Measurements from ENCODE around the gene RNF220. TPM values are rescaled to one million over a fixed set of nuclear protein-coding genes. Genes with fewer than 3 reads are reported as not detected.

RNF220 gene
- total and polyA plus RNA-seq, 2 donors from 2014 or later, result 66.9 to 69.0 TPM

- DNase-seq, result no peak
- H3K4me3 ChIP-seq (ENCODE audit: low read length in 3 of 3), result no peak overlapping the region
- no peak overlapping the region for H3K27ac ChIP-seq (ENCODE audit: low read depth in 2 of 2, low read length in 2 of 2)
- H3K9me3 ChIP-seq (ENCODE audit: control insufficient read depth in 2 of 3, insufficient read depth in 1 of 3, low read length in 3 of 3), result no peaks in the 10 kb centered on the region
- H3K9ac ChIP-seq (ENCODE audit: low read length in 3 of 3), result no peak overlapping the region
- peaks cover 0 to 7% (median 0%) of the 10 kb centered on the region in 3 donors for H3K4me1 ChIP-seq (ENCODE audit: control insufficient read depth in 2 of 3, insufficient read depth in 2 of 3, low read depth in 1 of 3, low read length in 3 of 3)
- no peaks in the 10 kb centered on the region for H3K36me3 ChIP-seq (ENCODE audit: control insufficient read depth in 2 of 3, insufficient read depth in 3 of 3, low read length in 3 of 3)
- TF ChIP-seq, protein P1, sequence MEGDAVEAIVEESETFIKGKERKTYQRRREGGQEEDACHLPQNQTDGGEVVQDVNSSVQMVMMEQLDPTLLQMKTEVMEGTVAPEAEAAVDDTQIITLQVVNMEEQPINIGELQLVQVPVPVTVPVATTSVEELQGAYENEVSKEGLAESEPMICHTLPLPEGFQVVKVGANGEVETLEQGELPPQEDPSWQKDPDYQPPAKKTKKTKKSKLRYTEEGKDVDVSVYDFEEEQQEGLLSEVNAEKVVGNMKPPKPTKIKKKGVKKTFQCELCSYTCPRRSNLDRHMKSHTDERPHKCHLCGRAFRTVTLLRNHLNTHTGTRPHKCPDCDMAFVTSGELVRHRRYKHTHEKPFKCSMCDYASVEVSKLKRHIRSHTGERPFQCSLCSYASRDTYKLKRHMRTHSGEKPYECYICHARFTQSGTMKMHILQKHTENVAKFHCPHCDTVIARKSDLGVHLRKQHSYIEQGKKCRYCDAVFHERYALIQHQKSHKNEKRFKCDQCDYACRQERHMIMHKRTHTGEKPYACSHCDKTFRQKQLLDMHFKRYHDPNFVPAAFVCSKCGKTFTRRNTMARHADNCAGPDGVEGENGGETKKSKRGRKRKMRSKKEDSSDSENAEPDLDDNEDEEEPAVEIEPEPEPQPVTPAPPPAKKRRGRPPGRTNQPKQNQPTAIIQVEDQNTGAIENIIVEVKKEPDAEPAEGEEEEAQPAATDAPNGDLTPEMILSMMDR (IDR thresholded peaks at IDR 0.05; ENCODE audit: borderline replicate concordance, extremely low read depth, insufficient read depth), result no peak
- no peak for FAIRE-seq
- H3K27me3 ChIP-seq (ENCODE audit: control insufficient read depth, insufficient read depth, low read length), result peaks cover 86% of the 10 kb centered on the region
- intact Hi-C loops (cut with DNase I), result no loop called here
Measured at GRCh38 chr1:44411861-44412260, 6.8 kb downstream of the RNF220 start.

DNA sequence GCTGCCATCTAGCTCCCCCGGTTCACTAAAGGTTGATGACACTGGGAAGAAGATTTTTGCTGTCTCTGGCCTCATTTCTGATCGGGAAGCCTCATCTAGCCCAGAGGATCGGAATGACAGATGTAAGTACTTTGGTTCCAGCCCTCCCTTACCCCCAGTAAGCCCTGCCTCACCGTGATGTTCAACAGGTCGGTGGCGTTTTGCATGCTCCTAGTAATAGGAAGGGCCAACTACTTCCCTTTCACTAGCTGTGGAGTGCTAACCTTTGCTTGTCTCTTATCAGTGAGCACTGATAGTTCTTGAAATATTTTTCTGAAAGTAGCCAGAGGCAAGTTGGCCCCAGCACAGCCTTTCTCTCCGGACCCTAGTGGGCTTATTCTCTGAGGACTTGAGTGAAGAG, 7.5 kb downstream of the RNF220 start:
- H3K4me1 ChIP-seq (ENCODE audit: control insufficient read depth in 2 of 3, insufficient read depth in 2 of 3, low read depth in 1 of 3, low read length in 3 of 3), result peaks cover 0 to under 1% (median 0%) of the 10 kb centered on the region in 3 donors
- no peaks in the 10 kb centered on the region for H3K9me3 ChIP-seq (ENCODE audit: control insufficient read depth in 2 of 3, insufficient read depth in 1 of 3, low read length in 3 of 3)
- FAIRE-seq (no peak), DNase-seq (no peak)
- no peaks in the 10 kb centered on the region for H3K36me3 ChIP-seq (ENCODE audit: control insufficient read depth in 2 of 3, insufficient read depth in 3 of 3, low read length in 3 of 3)
- H3K27me3 ChIP-seq (ENCODE audit: control insufficient read depth, insufficient read depth, low read length), result peaks cover 89% of the 10 kb centered on the region
- no peak overlapping the region for H3K9ac ChIP-seq (ENCODE audit: low read length in 3 of 3)
- TF ChIP-seq, protein P1 (IDR thresholded peaks at IDR 0.05; ENCODE audit: borderline replicate concordance, extremely low read depth, insufficient read depth), result no peak
- intact Hi-C loops (cut with DNase I), result no loop called here
- H3K4me3 ChIP-seq (ENCODE audit: low read length in 3 of 3), result no peak overlapping the region
- no peak overlapping the region for H3K27ac ChIP-seq (ENCODE audit: low read depth in 2 of 2, low read length in 2 of 2)

DNA sequence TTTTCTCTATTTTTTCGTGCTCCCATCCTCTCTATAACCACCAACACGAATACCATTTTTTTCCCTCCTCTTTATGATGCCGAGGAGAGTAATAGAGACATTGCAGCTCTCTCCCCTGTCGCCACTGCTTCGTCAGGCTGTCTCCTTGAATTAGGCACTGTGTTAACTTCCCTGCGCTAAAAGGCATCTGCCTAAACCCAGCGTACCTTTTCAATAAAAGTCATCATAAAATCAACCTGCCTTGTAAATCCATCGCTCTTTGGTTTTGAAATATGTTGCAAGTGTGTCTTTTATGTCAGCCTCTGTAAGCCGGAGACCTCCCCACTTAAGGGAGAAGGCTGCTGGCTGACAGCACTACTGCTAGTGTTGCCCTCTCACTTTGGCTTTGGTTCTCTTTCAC, 8.7 kb downstream of the RNF220 start:
- Histone ChIP-seq H3K4me3 (ENCODE audit: low read length in 3 of 3) (no peak overlapping the region), H3K27me3 (ENCODE audit: control insufficient read depth, insufficient read depth, low read length) (peaks cover 83% of the 10 kb centered on the region), H3K27ac (ENCODE audit: low read depth in 2 of 2, low read length in 2 of 2) (no peak overlapping the region), H3K9ac (ENCODE audit: low read length in 3 of 3) (no peak overlapping the region), H3K36me3 (ENCODE audit: control insufficient read depth in 2 of 3, insufficient read depth in 3 of 3, low read length in 3 of 3) (no peaks in the 10 kb centered on the region), H3K9me3 (ENCODE audit: control insufficient read depth in 2 of 3, insufficient read depth in 1 of 3, low read length in 3 of 3) (no peaks in the 10 kb centered on the region), H3K4me1 (ENCODE audit: control insufficient read depth in 2 of 3, insufficient read depth in 2 of 3, low read depth in 1 of 3, low read length in 3 of 3) (peaks cover 0 to 3% (median 0%) of the 10 kb centered on the region in 3 donors)
- no peak for FAIRE-seq
- TF ChIP-seq, protein P1 (IDR thresholded peaks at IDR 0.05; ENCODE audit: borderline replicate concordance, extremely low read depth, insufficient read depth), result no peak
- intact Hi-C loops (cut with DNase I), result no loop called here
- DNase-seq, result no peak

DNA sequence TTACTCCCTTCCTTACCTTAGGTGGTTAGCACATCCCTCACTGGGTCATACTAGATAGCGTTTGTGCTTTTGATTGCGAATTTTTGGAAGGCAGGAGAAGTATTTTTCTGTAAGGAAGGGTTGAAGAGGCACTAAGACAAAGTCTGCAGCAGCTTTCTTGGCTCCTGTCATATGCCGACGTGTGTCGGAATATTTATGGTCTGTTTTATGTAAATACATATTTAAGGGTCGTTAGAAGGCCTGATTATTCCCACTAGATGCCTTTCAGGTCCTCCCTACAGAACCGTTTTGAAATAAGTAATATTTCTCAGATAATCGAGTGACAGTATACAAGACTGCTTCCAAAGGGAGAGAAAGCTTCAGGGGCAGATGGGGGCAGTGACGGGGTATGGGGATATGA, 10.0 kb downstream of the RNF220 start:
- H3K4me1 ChIP-seq (ENCODE audit: control insufficient read depth in 2 of 3, insufficient read depth in 2 of 3, low read depth in 1 of 3, low read length in 3 of 3), result peaks cover 0 to 3% (median 0%) of the 10 kb centered on the region in 3 donors
- no peaks in the 10 kb centered on the region for H3K36me3 ChIP-seq (ENCODE audit: control insufficient read depth in 2 of 3, insufficient read depth in 3 of 3, low read length in 3 of 3)
- H3K9me3 ChIP-seq (ENCODE audit: control insufficient read depth in 2 of 3, insufficient read depth in 1 of 3, low read length in 3 of 3), result no peaks in the 10 kb centered on the region
- no peak overlapping the region for H3K27ac ChIP-seq (ENCODE audit: low read depth in 2 of 2, low read length in 2 of 2)
- H3K27me3 ChIP-seq (ENCODE audit: control insufficient read depth, insufficient read depth, low read length), result peaks cover 83% of the 10 kb centered on the region
- no peak for FAIRE-seq
- H3K4me3 ChIP-seq (ENCODE audit: low read length in 3 of 3), result no peak overlapping the region
- no peak overlapping the region for H3K9ac ChIP-seq (ENCODE audit: low read length in 3 of 3)
- TF ChIP-seq, protein P1 (IDR thresholded peaks at IDR 0.05; ENCODE audit: borderline replicate concordance, extremely low read depth, insufficient read depth), result no peak
- intact Hi-C loops (cut with DNase I), result no loop called here
- no peak for DNase-seq

Data from kidney (tissue), 14 donors.